Smooth muscle cell of the brain vasculature (primary cell): ENCODE measurements around the gene MLEC.

ENCODE experiments used
- DNase-seq: peaks from one replicate; pipeline ENCODE4 v3.0.0-alpha.2; 2012; ENCODE audit warnings: low read depth, low spot score

The MLEC gene

DNA sequence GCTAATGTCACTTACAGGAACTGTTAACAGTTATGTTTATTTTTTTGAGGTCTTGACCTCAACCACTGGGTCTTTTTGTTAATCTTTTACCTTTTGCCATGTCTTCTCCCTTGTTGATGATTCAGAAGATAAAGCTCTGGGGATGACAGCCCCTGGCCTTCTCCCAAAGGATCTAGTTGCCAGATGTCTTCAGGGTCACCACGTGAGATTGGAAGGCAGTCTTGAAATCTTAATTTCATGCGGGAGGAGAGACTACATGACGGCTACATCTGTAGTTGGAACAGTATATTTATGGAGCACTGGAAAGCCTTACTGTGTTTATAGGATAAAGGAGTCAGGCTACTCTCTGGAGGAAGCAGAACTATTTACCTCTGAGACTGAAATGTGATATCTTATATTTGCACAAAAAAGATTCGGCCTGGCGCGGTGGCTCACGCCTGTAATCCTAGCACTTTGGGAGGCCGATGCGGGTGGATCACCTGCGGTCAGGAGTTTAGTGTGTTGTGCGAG is 5.6 kb downstream of the MLEC start:
- no peak for DNase-seq

DNA sequence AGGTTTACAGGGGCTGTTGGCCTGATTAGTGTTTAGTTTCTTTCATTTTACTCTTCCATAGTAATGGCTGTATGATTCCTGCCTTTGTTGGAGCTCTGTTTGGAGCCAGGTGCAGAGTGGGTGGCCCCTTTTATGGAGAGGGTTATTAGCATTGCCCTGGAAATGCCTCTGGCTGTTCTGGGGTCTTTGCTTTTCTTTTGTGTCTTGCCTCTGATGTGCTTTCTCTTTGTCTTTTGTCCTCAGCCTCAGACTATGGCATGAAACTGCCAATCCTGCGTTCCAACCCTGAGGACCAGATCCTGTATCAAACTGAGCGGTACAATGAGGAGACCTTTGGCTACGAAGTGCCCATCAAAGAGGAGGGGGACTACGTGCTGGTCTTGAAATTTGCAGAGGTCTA is 6.9 kb downstream of the MLEC start:
- DNase-seq, result no peak

DNA sequence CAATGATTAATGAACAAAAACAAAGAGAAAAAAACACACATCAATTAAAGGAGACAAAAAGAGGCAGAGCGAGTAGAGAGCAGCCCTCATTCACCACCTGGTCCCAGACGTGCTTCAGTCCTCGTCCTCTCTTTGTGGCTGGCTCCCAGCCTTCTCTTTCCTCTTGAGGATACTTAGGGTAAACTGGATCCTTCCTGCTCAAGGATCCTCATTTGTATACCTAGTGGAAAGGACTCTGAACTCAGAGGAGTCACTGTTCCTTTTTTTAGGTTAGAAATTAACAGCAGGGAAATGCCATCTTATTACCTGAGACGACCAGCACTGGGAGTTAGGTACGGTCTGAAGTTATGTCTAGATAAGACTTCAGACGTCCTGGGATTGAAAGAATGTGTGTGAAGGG is 9.7 kb downstream of the MLEC start:
- no peak for DNase-seq

DNA sequence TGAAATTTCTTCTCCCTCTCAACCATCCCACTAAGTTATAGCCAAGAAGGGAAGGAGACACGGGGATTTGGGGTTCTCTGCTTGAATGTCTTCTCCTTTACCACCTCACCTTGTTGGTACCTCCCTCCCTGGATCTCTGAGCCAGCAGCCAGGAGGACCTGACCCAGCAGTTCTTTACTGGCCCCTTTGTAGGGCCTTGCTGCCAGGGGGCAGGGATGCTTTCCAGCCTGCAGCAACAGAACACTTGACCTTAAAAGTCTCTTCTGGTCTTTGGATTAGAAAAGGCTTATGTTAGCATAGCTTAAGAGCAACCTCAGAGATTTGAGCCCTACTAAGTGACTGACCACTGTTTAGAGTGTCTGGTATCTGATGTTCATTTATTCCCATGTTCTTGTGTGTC is 10.4 kb downstream of the MLEC start:
- DNase-seq, result no peak

DNA sequence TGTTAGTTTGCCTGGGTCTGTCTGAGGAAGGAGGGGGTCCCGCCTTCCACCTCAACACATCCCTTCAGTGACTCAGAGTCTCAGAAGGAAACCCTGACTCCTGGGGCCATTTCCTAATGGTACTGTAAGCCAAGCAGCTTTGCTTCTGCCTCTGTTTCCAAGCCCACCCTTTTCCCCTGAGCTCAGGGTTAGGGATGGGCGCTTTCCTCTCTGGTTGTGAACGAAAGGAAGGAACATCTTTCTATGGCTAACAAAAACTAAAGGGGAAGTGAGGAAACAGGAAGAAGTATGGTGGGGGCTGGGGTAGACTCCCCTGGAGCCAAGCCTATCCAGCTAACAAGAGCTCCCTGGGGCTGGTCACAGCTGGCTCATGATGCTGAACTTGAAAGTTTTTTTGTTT is 11.7 kb downstream of the MLEC start:
- no peak for DNase-seq

DNA sequence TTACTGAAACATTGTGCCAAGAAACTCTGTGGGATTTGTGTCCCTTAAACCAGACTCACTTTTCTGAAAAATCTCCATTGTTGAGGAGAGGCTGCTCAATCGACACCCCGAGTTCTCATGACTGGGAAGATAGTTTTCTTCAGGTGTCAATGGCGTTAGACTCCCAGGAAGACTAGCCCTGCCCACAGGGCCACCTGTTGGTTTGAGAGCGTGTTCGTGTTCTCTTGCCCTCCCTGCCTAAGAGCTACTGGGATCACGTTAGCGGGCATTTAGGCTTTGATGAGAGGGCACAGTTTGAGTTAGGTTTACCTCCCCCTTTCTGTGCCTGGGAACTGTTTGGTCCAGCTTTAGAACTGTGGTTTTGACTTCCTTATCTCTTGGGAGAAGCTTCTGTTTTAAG is 12.6 kb downstream of the MLEC start:
- no peak for DNase-seq

DNA sequence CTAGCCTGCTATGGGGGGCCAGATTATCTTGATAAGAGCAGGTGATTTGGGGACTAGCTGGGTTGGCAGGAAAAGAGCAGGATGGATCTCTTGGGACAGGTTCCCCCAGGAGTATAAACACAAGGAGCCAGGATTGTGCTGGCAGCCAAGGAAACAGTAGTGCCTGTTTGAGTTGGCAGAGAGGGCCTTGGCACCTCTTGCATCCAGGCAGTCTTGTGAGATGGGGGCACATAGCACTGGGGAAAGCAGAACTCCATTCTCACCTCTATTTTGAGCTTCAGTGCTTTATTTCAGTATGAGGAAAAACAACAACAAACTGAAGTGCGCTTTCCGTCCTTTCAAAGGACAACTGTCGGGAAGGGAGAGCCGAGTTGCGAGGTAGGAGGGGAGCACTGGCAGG is 13.9 kb downstream of the MLEC start:
- DNase-seq, result no peak

DNA sequence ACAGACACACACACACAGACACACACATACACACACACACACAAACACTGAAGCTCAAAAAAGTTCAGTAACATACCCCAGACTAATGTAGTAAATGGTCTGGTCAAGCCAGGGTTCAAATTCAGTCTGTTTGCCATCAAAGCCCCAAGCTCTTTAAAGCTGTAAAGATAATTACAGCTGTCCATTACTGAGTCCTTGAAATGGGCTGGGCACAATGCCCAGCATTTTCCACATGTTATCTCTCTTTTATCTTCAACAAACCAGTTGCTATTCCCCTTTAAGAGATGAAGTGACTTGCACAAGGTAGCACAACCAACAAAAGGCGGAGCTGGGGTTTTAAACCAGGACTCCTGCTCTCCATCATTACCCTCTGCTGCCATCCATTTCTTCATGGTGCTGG is 15.7 kb downstream of the MLEC start:
- DNase-seq, result no peak

DNA sequence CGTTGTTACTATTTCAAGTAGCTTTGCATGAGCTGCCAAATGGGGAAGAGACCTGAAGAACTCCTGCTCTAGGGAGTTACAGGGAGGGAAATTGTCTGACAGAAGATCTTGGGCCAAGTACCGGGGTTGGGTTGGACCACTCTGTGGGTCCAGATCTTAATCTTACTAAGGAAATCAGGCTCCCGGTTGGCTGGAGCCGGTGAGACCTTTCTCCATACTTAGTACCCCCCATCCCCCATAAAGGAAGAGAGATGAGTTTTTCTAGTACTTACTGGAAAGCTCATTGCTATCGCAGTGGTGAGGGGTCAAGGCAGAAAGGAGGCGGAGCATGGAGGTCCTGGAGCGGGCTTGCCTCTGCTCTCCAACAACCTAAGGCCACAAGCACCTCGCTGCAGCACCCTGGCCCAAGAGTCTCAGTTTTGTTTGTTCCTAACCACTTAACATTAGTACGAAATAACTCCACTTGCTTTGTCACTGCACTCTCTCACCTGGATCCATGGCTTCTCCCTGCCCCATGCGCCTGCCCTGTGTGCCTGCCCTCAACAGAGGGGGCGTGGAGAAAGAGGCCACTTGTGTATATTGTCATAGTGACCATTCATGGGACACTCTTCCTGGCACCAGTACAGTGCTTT is 16.5 kb downstream of the MLEC start:
- no peak for DNase-seq

DNA sequence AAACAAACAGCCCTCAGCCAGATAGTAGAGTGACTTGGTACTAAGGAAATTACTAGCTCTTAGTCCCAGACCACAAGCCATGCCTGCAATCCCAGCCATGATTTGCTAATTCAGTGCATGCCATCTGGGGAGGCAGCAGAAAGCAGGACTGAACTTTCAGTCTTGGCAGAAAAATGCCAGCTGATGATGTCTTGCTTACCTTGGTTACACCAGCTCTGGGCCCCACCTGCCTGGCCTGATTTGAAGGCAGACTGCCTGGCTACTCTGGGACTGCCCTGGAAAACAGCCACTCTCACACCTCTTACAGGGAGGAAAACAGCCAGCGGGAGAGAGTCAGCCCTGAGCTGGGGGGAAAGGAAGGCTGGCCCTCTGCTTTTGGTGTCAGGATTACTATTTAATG is 18.7 kb downstream of the MLEC start:
- no peak for DNase-seq

DNA sequence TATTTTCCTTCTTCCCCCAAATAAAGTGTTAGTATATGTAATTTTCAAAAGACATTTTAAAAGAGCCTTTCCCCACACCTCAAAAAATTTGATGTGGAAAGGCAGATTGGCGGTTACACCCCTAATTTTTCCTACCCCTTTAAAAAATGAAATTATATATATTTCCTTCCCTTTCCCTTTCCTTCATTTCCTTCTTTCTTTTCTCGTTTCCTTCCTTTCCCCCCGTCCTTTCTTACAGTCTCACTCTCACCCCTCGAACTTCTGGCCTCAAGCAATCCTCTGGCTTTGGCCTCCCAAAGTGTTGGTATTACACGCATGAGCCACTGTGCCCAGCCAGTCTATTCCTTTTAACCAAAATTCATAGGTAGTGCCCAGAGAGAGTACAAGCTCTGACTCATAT is 19.1 kb downstream of the MLEC start:
- no peak for DNase-seq

DNA sequence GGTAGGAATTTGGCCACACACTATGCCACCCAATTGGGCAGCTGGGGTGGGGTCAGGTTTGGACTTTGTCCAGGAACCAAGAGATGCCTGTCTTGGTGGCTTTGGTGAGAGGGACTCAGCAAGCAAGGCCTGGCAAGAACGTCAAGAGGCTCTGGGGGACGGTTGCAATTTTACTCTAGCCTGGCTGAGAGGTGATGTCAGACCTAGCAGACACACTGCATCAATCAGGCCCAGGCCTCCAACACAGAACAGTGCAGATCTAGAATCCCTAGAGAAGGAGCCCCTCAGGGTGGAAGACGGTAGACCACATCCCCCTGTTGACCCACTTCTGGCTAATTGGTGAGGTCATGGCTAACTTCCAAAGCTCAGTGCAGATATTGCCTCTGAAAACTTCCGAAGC is 21.7 kb downstream of the MLEC start:
- no peak for DNase-seq

DNA sequence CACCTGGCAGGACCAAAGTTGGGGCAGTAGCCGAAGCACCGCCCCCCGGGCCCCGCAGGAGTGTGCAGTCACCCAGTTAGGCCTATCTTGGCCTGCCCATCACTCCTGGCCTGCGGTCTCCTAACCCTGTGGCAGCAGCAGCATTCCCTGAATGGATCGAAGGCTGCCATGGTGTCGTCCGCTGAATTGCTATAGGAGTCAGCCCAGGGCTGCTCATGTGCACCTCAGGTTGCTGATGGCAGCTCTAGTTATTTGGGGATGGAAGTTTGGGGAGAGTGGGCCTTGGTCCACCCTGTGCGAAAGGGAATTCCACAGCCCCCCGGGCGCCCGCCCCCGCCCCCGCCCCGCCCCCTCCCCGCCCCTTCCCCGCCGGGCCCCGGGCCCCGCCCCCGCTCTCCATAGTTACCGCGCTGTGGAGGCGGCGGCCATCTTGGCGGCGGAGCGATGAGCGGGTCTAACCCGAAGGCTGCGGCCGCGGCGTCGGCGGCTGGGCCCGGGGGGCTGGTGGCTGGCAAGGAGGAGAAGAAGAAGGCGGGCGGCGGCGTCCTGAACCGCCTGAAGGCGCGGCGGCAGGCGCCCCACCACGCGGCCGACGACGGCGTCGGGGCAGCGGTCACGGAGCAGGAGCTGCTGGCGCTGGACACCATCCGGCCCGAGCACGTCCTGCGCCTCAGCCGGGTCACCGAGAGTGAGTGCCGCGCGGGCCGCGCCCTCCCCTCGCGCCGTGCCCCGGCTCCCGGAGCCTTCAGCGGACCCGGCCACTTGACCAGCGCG is 23.3 kb downstream of the MLEC start, which contains the start of gene UNC119B:
UNC119B (plus strand) TSS at position 428 of the 774 bp plus-strand sequence; CDS start at position 445, 17 bp downstream.
- DNase-seq, result no peak

DNA sequence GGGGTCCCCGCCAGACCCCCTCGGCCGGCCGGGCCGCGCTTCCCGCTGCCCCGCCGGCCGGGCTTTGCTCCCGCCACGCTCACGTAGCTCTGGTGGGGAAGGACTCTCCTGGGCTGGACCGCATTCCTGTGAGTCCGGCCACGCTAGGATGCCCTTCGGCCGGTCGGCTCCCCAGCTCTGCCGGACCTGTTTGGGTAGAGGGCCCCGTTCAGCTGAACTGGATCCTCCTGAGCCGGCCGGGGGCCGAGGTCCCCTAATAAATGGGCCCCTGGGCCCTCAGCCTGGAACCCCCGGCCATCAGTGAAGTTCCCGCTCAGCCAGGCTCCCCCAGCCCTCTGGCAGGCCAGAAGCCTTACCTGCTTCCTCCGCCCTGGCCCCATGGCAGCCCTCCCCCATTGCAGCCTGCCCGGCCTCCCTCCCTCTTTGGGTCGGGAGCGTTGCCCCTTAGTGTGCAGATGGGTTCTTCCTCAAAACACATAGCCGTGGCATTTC is 23.9 kb downstream of the MLEC start:
- no peak for DNase-seq

DNA sequence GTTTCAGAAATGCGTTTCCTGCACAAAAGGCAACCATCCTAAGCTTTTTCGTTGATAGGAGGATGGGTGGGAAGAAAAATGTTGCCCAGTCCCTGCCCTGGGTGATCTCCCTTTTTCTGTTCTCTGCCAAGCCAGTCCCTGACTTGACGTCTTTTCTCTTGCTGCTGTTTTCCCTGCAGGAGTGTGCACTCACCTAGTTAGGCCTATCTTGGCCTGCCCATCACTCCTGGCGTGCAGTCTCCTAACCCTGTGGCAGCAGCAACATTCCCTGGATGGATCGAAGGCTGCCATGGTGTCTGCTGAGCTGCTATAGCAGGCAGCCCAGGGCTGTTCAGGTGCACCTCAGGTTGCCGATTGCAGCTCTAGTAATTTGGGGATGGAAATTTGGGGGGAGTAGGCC is 24.5 kb downstream of the MLEC start:
- no peak for DNase-seq

DNA sequence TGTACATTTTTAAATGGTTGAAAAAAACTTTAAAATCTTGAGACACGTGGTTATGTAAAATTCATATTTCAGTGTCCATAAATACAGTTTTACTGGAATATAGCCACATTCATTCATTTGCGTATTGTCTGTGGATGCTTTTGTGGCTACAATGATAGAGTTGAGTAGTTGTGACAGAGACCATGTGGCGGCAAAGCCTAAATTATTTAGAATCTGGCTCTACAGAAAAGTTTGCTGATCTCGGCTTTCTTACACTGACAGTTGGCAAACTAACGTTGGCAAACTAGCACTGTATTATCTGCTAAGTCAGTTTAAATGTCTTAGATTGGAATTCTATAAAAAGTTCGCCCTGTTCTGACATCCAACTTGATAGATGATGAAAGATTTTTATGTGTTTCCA is 25.7 kb downstream of the MLEC start:
- no peak for DNase-seq

DNA sequence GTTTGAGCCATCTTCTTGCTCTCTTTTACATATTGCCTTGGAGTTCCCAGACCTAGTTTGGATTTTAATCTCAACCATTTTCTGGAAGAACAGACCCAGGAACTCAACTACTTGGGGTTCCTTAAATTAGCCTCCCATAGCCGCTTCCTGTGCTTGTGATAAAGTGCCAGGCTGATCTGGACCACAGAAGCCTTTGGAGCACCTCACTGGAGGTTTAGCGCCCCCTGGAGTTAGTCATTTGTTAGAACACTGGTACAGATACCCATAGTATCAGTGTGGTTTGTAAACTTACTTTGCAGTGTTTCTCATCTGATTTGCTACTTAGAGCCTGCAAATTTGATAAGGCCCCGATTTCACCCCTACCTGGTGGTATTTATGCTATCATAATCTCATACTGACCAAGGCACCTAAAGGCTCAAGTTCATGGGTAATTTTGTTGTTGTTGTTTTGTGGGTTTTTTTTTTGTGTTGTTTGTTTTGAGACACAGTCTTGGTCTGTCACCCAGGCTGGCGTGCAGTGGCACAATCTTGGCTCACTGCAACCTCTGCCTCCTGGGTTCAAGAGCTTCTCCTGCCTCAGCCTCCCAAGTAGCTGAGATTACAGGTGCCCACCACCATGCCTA is 27.0 kb downstream of the MLEC start:
- DNase-seq, result peak; percentile 58

DNA sequence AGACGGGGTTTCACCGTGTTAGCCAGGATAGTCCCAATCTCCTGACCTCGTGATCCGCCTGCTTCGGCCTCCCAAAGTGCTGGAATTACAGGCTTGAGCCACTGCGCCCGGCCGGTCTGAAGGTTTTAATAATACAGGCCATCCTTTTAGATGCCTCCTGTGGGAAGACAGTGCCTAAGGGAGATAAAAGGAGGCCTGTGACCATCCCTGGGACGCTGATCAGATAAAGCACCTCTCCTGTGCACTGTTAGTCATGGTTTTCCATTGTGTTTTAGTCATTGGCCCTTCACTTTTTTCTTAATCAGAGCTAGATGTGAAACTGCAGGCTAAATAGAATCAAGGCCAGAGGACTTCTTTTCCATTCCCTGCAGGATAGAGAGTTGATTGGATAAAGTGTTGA is 31.1 kb downstream of the MLEC start:
- no peak for DNase-seq

DNA sequence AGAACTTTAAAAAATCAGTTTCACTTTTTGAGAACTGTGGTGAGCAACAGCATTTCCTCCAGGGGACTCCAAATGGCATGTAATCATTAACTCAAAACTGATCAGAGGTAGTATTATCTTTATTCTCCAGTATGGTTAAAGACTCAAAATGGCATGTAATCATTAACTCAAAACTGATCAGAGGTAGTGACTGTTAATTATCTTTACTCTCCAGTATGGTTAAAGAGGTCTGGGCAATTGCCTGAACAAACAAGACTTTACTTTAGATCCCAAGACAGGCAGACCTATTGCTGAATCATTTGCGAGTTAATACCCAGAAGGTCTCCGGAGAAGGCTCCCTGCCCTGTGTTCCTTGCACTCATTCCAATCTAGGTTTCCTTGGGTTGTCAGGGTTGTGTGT is 32.1 kb downstream of the MLEC start:
- DNase-seq, result no peak

DNA sequence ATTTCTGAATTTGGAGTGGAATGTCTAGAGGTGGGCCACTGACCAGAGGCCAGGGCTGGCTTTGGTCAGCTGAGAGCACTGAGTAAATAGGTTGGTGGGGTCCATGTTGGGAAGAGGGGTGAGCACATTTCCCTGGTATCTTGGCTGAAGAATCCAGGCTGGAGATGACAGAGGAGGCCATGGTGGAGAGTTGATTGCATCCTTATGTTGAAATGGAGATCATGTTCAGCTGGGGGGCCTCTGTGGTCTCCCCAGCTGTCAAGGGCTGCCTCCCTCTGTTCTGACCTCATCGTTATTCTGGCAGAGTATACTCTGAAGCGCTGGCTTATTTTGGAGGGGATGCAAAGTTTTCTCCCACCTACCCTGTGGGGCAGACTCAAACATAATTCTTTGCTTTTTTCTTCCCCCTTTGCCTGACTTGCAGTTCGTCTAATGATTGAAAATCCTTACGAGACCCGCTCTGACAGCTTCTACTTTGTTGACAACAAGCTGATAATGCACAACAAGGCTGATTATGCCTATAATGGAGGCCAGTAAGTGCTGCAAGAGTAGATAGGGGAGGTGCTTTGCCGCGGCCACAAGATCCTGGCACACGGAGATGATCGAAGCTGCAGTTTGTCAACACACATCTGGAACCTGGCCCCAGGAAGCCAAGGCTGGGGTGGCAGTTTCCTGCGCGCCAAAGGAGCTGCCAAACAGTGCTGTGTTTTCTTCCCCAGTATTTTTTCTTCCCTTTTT is 32.7 kb downstream of the MLEC start:
- DNase-seq, result no peak

DNA sequence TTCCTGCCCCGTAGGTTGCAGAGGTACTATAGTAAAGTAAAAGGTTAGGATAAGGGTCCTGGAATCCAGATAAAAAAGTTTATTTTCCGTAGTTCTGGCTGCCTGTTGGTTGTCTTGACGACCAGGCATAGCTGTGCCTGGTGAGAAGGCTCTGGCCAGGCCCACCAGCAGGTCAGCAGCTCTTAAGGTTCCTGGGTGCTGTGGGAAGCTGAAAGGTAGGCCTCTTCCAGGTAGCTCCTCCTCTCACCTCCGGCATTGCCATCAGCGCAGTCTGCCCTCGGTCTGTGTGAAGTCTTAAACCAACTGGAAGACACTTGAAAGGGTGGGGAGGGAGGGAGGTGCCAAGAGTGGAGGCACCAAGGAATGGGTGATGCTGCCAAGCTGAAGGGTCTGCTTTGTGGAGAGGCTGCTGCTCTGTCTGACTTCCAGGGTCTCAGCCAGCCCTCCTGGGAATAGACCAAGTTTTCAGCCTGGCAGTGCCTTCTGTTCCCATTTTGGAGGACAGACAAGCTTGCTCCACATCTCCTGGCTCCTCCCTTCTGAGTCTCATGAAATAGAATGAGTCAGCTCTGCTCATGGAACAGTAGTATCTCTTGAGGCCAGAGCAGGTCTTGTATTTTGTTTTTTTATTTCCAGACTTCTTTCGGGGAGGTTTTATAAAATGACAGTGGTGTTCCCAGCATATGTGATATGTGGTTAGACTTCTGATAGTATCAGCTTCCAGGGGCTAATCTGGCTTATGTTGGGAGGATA is 33.5 kb downstream of the MLEC start:
- no peak for DNase-seq
